ENCODE data around the gene MEST. TPM values are rescaled to one million over a fixed set of nuclear protein-coding genes. Genes with fewer than 3 reads are reported as not detected.
"Not testable (repeated sequence)": the region's sequence is repeated elsewhere in the genome, so short reads cannot be mapped to it uniquely, and the experiment has no call there.

MEST gene
- total RNA-seq, 6 donors from 2014 or later, result 13.9 to 52.5 (median 17.8) TPM

GRCh38 chr7:130446259-130446658 is 45.6 kb upstream of the MEST start:
- WGBS, 2 donors, result 95 to 96% methylated on average over 3 of the region's 3 CpGs
- Histone ChIP-seq H3K9me3 (no peaks in the 10 kb centered on the region), H3K4me3 (no peak overlapping the region), H3K36me3 (no peaks in the 10 kb centered on the region), H3K27me3 (no peaks in the 10 kb centered on the region), H3K27ac (no peak overlapping the region), H3K4me1 (peaks cover 6 to 18% (median 15%) of the 10 kb centered on the region in 4 donors)
- DNase-seq (no peak), ATAC-seq (ENCODE audit: low FRiP score in 2 of 2) (no peak)
- no peak for TF ChIP-seq POLR2AphosphoS5 (IDR thresholded peaks at IDR 0.05)
- no peak for TF ChIP-seq POLR2A (IDR thresholded peaks at IDR 0.05)
- TF ChIP-seq EP300 (IDR thresholded peaks at IDR 0.05), result no peak
- no peak for TF ChIP-seq CTCF (IDR thresholded peaks at IDR 0.05)

GRCh38 chr7:130451344-130451743 is 40.5 kb upstream of the MEST start:
- not testable (repeated sequence) for H3K9me3 ChIP-seq; H3K36me3 ChIP-seq; H3K4me3 ChIP-seq; H3K4me1 ChIP-seq; ATAC-seq (ENCODE audit: low FRiP score in 2 of 2); H3K27ac ChIP-seq; DNase-seq; H3K27me3 ChIP-seq
- WGBS, 2 donors, result 87 to 94% methylated on average over 3 of the region's 3 CpGs

- no peaks in the 10 kb centered on the region for H3K9me3 ChIP-seq
- no peaks in the 10 kb centered on the region for H3K4me1 ChIP-seq
- no peaks in the 10 kb centered on the region for H3K36me3 ChIP-seq
- H3K27me3 ChIP-seq, result no peaks in the 10 kb centered on the region
- no peak for TF ChIP-seq POLR2A (IDR thresholded peaks at IDR 0.05)
- TF ChIP-seq POLR2AphosphoS5 (IDR thresholded peaks at IDR 0.05), result no peak
- no peak for TF ChIP-seq EP300 (IDR thresholded peaks at IDR 0.05)
- TF ChIP-seq CTCF (IDR thresholded peaks at IDR 0.05), result no peak
- no peak for ATAC-seq (ENCODE audit: low FRiP score in 2 of 2)
- H3K4me3 ChIP-seq, result no peak overlapping the region
- no peak for DNase-seq
- no peak overlapping the region for H3K27ac ChIP-seq
- 78 to 85% methylated on average over 3 of the region's 3 CpGs for WGBS, 2 donors
Measured at GRCh38 chr7:130452951-130453350, 38.9 kb upstream of the MEST start.

GRCh38 chr7:130454959-130455358 is 36.9 kb upstream of the MEST start:
- Histone ChIP-seq H3K4me1 (no peaks in the 10 kb centered on the region), H3K27me3 (no peaks in the 10 kb centered on the region), H3K27ac (no peak overlapping the region), H3K4me3 (no peak overlapping the region), H3K36me3 (no peaks in the 10 kb centered on the region), H3K9me3 (peaks cover 0 to 10% (median 7%) of the 10 kb centered on the region in 4 donors)
- no peak for TF ChIP-seq POLR2AphosphoS5 (IDR thresholded peaks at IDR 0.05)
- no peak for TF ChIP-seq POLR2A (IDR thresholded peaks at IDR 0.05)
- TF ChIP-seq CTCF (IDR thresholded peaks at IDR 0.05), result no peak
- TF ChIP-seq EP300 (IDR thresholded peaks at IDR 0.05), result no peak
- DNase-seq (no peak), ATAC-seq (ENCODE audit: low FRiP score in 2 of 2) (no peak)
- 78 to 88% methylated on average over 2 of the region's 2 CpGs for WGBS, 2 donors

GRCh38 chr7:130458257-130458656 is 33.6 kb upstream of the MEST start:
- no peak for TF ChIP-seq EP300 (IDR thresholded peaks at IDR 0.05)
- no peak for TF ChIP-seq CTCF (IDR thresholded peaks at IDR 0.05)
- no peak for TF ChIP-seq POLR2A (IDR thresholded peaks at IDR 0.05)
- no peak for TF ChIP-seq POLR2AphosphoS5 (IDR thresholded peaks at IDR 0.05)
- Histone ChIP-seq H3K4me1 (no peaks in the 10 kb centered on the region), H3K36me3 (no peaks in the 10 kb centered on the region), H3K9me3 (peaks cover 0 to 10% (median 7%) of the 10 kb centered on the region in 4 donors), H3K27ac (no peak overlapping the region), H3K4me3 (no peak overlapping the region), H3K27me3 (no peaks in the 10 kb centered on the region)
- DNase-seq, result no peak
- no peak for ATAC-seq (ENCODE audit: low FRiP score in 2 of 2)
- WGBS, 2 donors, result 51 to 58% methylated on average over 2 of the region's 2 CpGs
